Choroid plexus epithelial cell (primary cell): ENCODE measurements around the gene PRSS21.
A peak's percentile ranks its signal among the peaks of the same experiment; 100 is the strongest.

Source experiments
- DNase-seq: peaks from one replicate; pipeline ENCODE4 v3.0.0-alpha.2; 2010; ENCODE audit warnings: low read depth
- H3K4me3 ChIP-seq: 2 replicates; pipeline ENCODE4 v1.5.1; 2011; ENCODE audit warnings: low read depth, mild to moderate bottlenecking, control low read depth, low read length, moderate library complexity
- CTCF ChIP-seq: conservative IDR thresholded peaks from 2 replicates; pipeline ENCODE4 v1.5.1; 2011; ENCODE audit warnings: low read depth, mild to moderate bottlenecking, control low read depth, inconsistent platforms, low read length, moderate library complexity

The PRSS21 gene

GRCh38 chr16:2799205-2799858 is 17.7 kb upstream of the PRSS21 start:
- TF ChIP-seq CTCF: no peak
- DNase-seq: no peak
- H3K4me3 ChIP-seq: no peak overlapping the region

GRCh38 chr16:2799859-2800226 is 17.2 kb upstream of the PRSS21 start:
- no peak for TF ChIP-seq CTCF
- DNase-seq: peak; percentile 19

GRCh38 chr16:2803545-2804195 is 13.4 kb upstream of the PRSS21 start:
- TF ChIP-seq CTCF: no peak
- H3K4me3 ChIP-seq: no peak overlapping the region
- DNase-seq: no peak

More at GRCh38 chr16:2799859-2800226, 17.2 kb upstream of the PRSS21 start:
- no peak overlapping the region for H3K4me3 ChIP-seq

GRCh38 chr16:2804728-2805127 is 12.3 kb upstream of the PRSS21 start:
- TF ChIP-seq CTCF: no peak
- no peak for DNase-seq
- H3K4me3 ChIP-seq: no peak overlapping the region

- TF ChIP-seq CTCF: no peak
- DNase-seq: no peak
- no peak overlapping the region for H3K4me3 ChIP-seq
Measured at GRCh38 chr16:2806286-2806685, 10.8 kb upstream of the PRSS21 start.

- no peak for TF ChIP-seq CTCF
- no peak overlapping the region for H3K4me3 ChIP-seq
- DNase-seq: no peak
Measured at GRCh38 chr16:2808181-2808580, 8.9 kb upstream of the PRSS21 start.
